SK-N-SH (cell line): ENCODE measurements around the gene NDUFB6. TPM values are rescaled to one million over a fixed set of nuclear protein-coding genes. Genes with fewer than 3 reads are reported as not detected.

Source experiments
- CTCF ChIA-PET: fragments of 300-600, 350-600 bp; formaldehyde crosslinking; extraction: SDS; loops from one replicate; lab custom pipeline; 2021; lab: Yijun Ruan, JAX
- POLR2A ChIA-PET: fragments of 350-600 bp; sonication (Branson Sonifier 250); formaldehyde crosslinking; extraction: SDS; loops from one replicate; lab custom pipeline; 2020; ENCODE audit warnings: antibody characterized with exemption, inconsistent platforms; lab: Yijun Ruan, JAX
- DNase-seq: peaks from one replicate; pipeline ENCODE4 v3.0.0; 2012
- H2AFZ ChIP-seq: fragments of 200-600 bp; sonication (generic); 2 replicates; pipeline ENCODE4 v1.8.1; 2016; ENCODE audit warnings: antibody characterized with exemption, mild to moderate bottlenecking, low read depth
- H3F3A ChIP-seq: fragments of 200-600 bp; sonication (generic); replicated peaks from 2 replicates; pipeline ENCODE3; 2016; ENCODE audit warnings: antibody characterized with exemption, mild to moderate bottlenecking; ENCODE audit not compliant: insufficient read depth
- H3K27ac ChIP-seq, 2 experiments: fragments of 200-500 bp in 1 of 2; fragments of 200-600 bp in 1 of 2; sonication (Bioruptor generic) in 1 of 2; sonication (generic), shearing (Covaris generic) in 1 of 2; 2 replicates each; pipeline versions ENCODE4 v1.5.1 to v1.6.1; 2014 to 2016; ENCODE audit warnings: low read depth in 2 of 2, inconsistent platforms in 1 of 2, low read length in 1 of 2, mild to moderate bottlenecking in 1 of 2, mixed read lengths in 1 of 2
- H3K27me3 ChIP-seq: fragments of 200-600 bp; sonication (generic), shearing (Covaris generic); 2 replicates; pipeline ENCODE4 v1.6.1; 2016; ENCODE audit warnings: mixed run types; ENCODE audit not compliant: insufficient read depth
- H3K36me3 ChIP-seq, 2 experiments: fragments of 200-500 bp in 1 of 2; fragments of 200-600 bp in 1 of 2; sonication (Bioruptor generic) in 1 of 2; sonication (generic) in 1 of 2; replicated peaks in 1 of 2; 2 replicates each; pipeline versions ENCODE3 to v1.5.1; 2014 to 2016; ENCODE audit warnings: low read length in 1 of 2, mild to moderate bottlenecking in 1 of 2; ENCODE audit not compliant: insufficient read depth in 2 of 2, control insufficient read depth in 1 of 2
- H3K4me1 ChIP-seq, 2 experiments: fragments of 200-500 bp in 1 of 2; fragments of 200-600 bp in 1 of 2; sonication (Bioruptor generic) in 1 of 2; sonication (generic), shearing (Covaris generic) in 1 of 2; 2 replicates each; pipeline versions ENCODE4 v1.5.1 to v1.6.1; 2014 to 2016; ENCODE audit warnings: low read depth in 1 of 2, low read length in 1 of 2, mixed run types in 1 of 2; ENCODE audit not compliant: insufficient read depth in 2 of 2, control insufficient read depth in 1 of 2
- H3K4me2 ChIP-seq: fragments of 200-600 bp; sonication (generic), shearing (Covaris generic); 2 replicates; pipeline ENCODE4 v1.6.1; 2017; ENCODE audit warnings: mixed run types
- H3K4me3 ChIP-seq, 2 experiments: fragments of 200-500 bp in 1 of 2; fragments of 200-600 bp in 1 of 2; sonication (Bioruptor generic) in 1 of 2; sonication (generic), shearing (Covaris generic) in 1 of 2; 2 replicates each; pipeline versions ENCODE4 v1.5.1 to v1.8.1; 2014 to 2016; ENCODE audit warnings: low read depth in 2 of 2, inconsistent platforms in 1 of 2, low read length in 1 of 2, mild to moderate bottlenecking in 1 of 2, mixed read lengths in 1 of 2, moderate library complexity in 1 of 2
- H3K79me2 ChIP-seq: fragments of 200-600 bp; sonication (generic); 2 replicates; pipeline ENCODE4 v1.8.1; 2017; ENCODE audit warnings: mild to moderate bottlenecking; ENCODE audit not compliant: insufficient read depth
- H3K9ac ChIP-seq: fragments of 200-600 bp; sonication (generic); 2 replicates; pipeline ENCODE4 v1.6.1; 2017; ENCODE audit warnings: mixed run types
- H3K9me2 ChIP-seq: fragments of 200-600 bp; sonication (generic); 2 replicates; pipeline ENCODE4 v1.6.1; 2017; ENCODE audit warnings: mixed run types
- H3K9me3 ChIP-seq: fragments of 200-600 bp; sonication (generic); 2 replicates; pipeline ENCODE4 v1.6.1; 2017; ENCODE audit warnings: mixed run types, mild to moderate bottlenecking, moderate library complexity
- H4K20me1 ChIP-seq: fragments of 200-600 bp; sonication (generic); 2 replicates; pipeline ENCODE4 v1.6.1; 2017; ENCODE audit warnings: mild to moderate bottlenecking, mixed run types; ENCODE audit not compliant: insufficient read depth
- EP300 ChIP-seq, 2 experiments: IDR thresholded peaks; 2 replicates each; pipeline versions ENCODE4 v1.4.0 to v1.6.1; 2012; ENCODE audit warnings: borderline replicate concordance in 1 of 2, low read depth in 1 of 2, low read length in 1 of 2
- FOSL2 ChIP-seq: IDR thresholded peaks from 2 replicates; pipeline ENCODE4 v1.4.0; 2012; ENCODE audit warnings: low read depth, mild to moderate bottlenecking, moderate library complexity, borderline replicate concordance
- GABPA ChIP-seq: IDR thresholded peaks from 2 replicates; pipeline ENCODE4 v1.4.0; 2012; ENCODE audit warnings: low read depth, mild to moderate bottlenecking
- NFIC ChIP-seq: IDR thresholded peaks from 2 replicates; pipeline ENCODE4 v1.4.0; 2012; ENCODE audit warnings: borderline replicate concordance
- NRF1 ChIP-seq: IDR thresholded peaks from 2 replicates; pipeline ENCODE4 v1.6.1; 2012; ENCODE audit warnings: low read depth, mild to moderate bottlenecking, low read length
- PBX3 ChIP-seq: IDR thresholded peaks from 2 replicates; pipeline ENCODE4; 2012
- POLR2AphosphoS5 ChIP-seq: IDR thresholded peaks from 2 replicates; pipeline ENCODE4 v1.6.1; 2012; ENCODE audit warnings: low read depth, low read length
- RAD21 ChIP-seq: IDR thresholded peaks from 2 replicates; pipeline ENCODE4 v1.6.1; 2012; ENCODE audit warnings: mild to moderate bottlenecking, low read length
- RCOR1 ChIP-seq: fragments of 150-350 bp; IDR thresholded peaks from 2 replicates; pipeline ENCODE4 v1.6.1; 2017; ENCODE audit warnings: antibody characterized with exemption, low read length
- REST ChIP-seq: IDR thresholded peaks from 2 replicates; pipeline ENCODE4 v1.6.1; 2012; ENCODE audit warnings: mild to moderate bottlenecking, low read depth, low read length, moderate library complexity
- RXRA ChIP-seq: IDR thresholded peaks from 2 replicates; pipeline ENCODE4 v1.4.0; 2012; ENCODE audit warnings: low read depth, mild to moderate bottlenecking, borderline replicate concordance
- SIN3A ChIP-seq: IDR thresholded peaks from 2 replicates; pipeline ENCODE4 v1.6.1; 2012; ENCODE audit warnings: low read depth, mild to moderate bottlenecking, low read length, moderate library complexity, borderline replicate concordance
- SMC3 ChIP-seq: IDR thresholded peaks from 2 replicates; pipeline ENCODE4 v1.6.1; 2012; ENCODE audit warnings: low read depth, low read length, improper control_type of control experiment
- TAF1 ChIP-seq: IDR thresholded peaks from 2 replicates; pipeline ENCODE4 v1.6.1; 2012; ENCODE audit warnings: low read depth, mild to moderate bottlenecking, low read length, moderate library complexity, borderline replicate concordance
- TEAD4 ChIP-seq: IDR thresholded peaks from 2 replicates; pipeline ENCODE4 v1.4.0; 2012; ENCODE audit warnings: mild to moderate bottlenecking, borderline replicate concordance; ENCODE audit not compliant: insufficient read depth
- USF1 ChIP-seq: IDR thresholded peaks from 2 replicates; pipeline ENCODE4 v1.4.0; 2012; ENCODE audit warnings: low read depth, borderline replicate concordance
- polyA plus RNA-seq, 3 experiments: library from polyadenylated mRNA; depleted of rRNA; stranded (reverse); fragments of >200 nt; gene quantifications; 2 replicates each; pipeline ENCODE4 v1.2.3, GENCODE V29; 2012
- TF ChIP-seq, protein P1 (sequence below): IDR thresholded peaks from 2 replicates; pipeline ENCODE4 v1.4.0; 2012; ENCODE audit warnings: low read depth
- TF ChIP-seq, protein P2 (sequence below): IDR thresholded peaks from 2 replicates; pipeline ENCODE4 v1.4.0; 2012; ENCODE audit warnings: low read depth, borderline replicate concordance

NDUFB6 gene
- polyA plus RNA-seq, 1 of the 3 experiments (the other 2 are of a cell fraction): 96.2 TPM

DNA sequence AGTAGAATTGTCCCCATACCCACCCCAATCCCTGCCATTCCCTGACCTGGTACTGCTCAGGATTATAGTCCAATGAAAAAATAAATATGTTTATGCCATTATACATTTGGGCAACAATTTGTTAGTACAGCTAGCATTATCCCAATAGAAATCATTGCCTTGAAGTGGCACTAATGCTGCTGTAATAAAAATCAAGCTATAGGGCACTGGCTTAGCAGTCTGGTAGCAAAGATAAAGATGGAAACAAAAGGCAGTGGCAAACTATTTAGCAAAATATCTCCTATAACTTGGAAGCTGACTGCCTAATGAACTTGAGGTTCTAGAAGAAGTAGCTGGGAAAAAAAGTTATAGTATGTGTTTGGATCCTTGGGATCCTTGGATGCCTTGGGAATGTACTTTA lies 18.4 kb downstream of the NDUFB6 start:
- Histone ChIP-seq H3K79me2 (peaks cover 61% of the 10 kb centered on the region), H3K9me2 (no peaks in the 10 kb centered on the region), H3K36me3 (peaks cover 3 to 5% of the 10 kb centered on the region in 2 experiments), H3K27me3 (no peaks in the 10 kb centered on the region), H3K4me2 (no peak overlapping the region), H3K9me3 (no peaks in the 10 kb centered on the region), H2AFZ (no peak overlapping the region), H3K4me1 (peaks cover 0 to 2% of the 10 kb centered on the region in 2 experiments; a peak in 2 of 4 replicates), H3F3A (peaks cover 22% of the 10 kb centered on the region), H3K4me3 (no peak overlapping the region), H3K9ac (no peak overlapping the region), H3K27ac (no peak overlapping the region), H4K20me1 (peaks cover 9% of the 10 kb centered on the region)
- ChIA-PET POLR2A (no interaction called here), CTCF (interaction anchor here (0.6 to 3.3 kb wide), 3 partner anchors 26 to 176 kb away, joined by 3 to 19 read pairs (median 8); no protein-coding TSS in a partner anchor)
- no peak for DNase-seq
- no peak for TF ChIP-seq PBX3
- TF ChIP-seq TEAD4: no peak
- TF ChIP-seq, protein P1, sequence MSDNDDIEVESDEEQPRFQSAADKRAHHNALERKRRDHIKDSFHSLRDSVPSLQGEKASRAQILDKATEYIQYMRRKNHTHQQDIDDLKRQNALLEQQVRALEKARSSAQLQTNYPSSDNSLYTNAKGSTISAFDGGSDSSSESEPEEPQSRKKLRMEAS: no peak
- no peak for TF ChIP-seq RXRA
- no peak for TF ChIP-seq NFIC
- TF ChIP-seq FOSL2: no peak
- no peak for TF ChIP-seq RCOR1
- TF ChIP-seq RAD21: no peak
- no peak for TF ChIP-seq TAF1
- TF ChIP-seq GABPA: no peak
- TF ChIP-seq NRF1: no peak
- no peak for TF ChIP-seq SIN3A
- TF ChIP-seq USF1: no peak
- TF ChIP-seq SMC3: no peak
- TF ChIP-seq POLR2AphosphoS5: no peak
- TF ChIP-seq, protein P2, sequence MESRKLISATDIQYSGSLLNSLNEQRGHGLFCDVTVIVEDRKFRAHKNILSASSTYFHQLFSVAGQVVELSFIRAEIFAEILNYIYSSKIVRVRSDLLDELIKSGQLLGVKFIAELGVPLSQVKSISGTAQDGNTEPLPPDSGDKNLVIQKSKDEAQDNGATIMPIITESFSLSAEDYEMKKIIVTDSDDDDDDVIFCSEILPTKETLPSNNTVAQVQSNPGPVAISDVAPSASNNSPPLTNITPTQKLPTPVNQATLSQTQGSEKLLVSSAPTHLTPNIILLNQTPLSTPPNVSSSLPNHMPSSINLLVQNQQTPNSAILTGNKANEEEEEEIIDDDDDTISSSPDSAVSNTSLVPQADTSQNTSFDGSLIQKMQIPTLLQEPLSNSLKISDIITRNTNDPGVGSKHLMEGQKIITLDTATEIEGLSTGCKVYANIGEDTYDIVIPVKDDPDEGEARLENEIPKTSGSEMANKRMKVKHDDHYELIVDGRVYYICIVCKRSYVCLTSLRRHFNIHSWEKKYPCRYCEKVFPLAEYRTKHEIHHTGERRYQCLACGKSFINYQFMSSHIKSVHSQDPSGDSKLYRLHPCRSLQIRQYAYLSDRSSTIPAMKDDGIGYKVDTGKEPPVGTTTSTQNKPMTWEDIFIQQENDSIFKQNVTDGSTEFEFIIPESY: no peak
- TF ChIP-seq REST: no peak
- TF ChIP-seq EP300 (IDR thresholded peaks at IDR 0.05; ENCODE audit: borderline replicate concordance in 1 of 2, low read depth in 1 of 2, low read length in 1 of 2): no peak
